K562 (cell line): ENCODE measurements around the gene KXD1. TPM values are rescaled to one million over a fixed set of nuclear protein-coding genes. Genes with fewer than 3 reads are reported as not detected.

ENCODE experiments used
- CBX3 ChIP-seq, 2 experiments: IDR thresholded peaks; 1 replicate in 1 of 2; 2 replicates in 1 of 2; pipeline ENCODE4 v1.6.1; 2012; ENCODE audit warnings: inconsistent platforms in 2 of 2, low read length in 2 of 2, borderline replicate concordance in 1 of 2, control low read depth in 1 of 2
- CBX8 ChIP-seq: fragments of 200-600 bp; sonication (generic); IDR thresholded peaks from 2 replicates; pipeline ENCODE4 v1.6.1; 2012; ENCODE audit warnings: borderline replicate concordance, mixed run types, low read depth, mild to moderate bottlenecking, moderate library complexity, mixed read lengths, low read length, control low read depth, inconsistent platforms; ENCODE audit not compliant: poor library complexity, severe bottlenecking; ENCODE audit errors: extremely low read depth
- CHCHD3 ChIP-seq: fragments of 250-450 bp; sonication (Bioruptor Pico); IDR thresholded peaks from 2 replicates; pipeline ENCODE4 v2.1.2; 2022; ENCODE audit warnings: mild to moderate bottlenecking
- CXXC5 ChIP-seq: fragments of 250-450 bp; sonication (Bioruptor Pico); IDR thresholded peaks from 2 replicates; pipeline ENCODE4 v1.8.0; 2022; ENCODE audit warnings: inconsistent platforms, mild to moderate bottlenecking, moderate library complexity
- E2F1 ChIP-seq: sonication (generic); formaldehyde crosslinking; IDR thresholded peaks from 2 replicates; pipeline ENCODE4 v1.8.1; 2023; ENCODE audit warnings: mild to moderate bottlenecking, missing genetic modification reagents, moderate library complexity
- ETV1 ChIP-seq: fragments of 450-650 bp; conservative IDR thresholded peaks from 2 replicates; pipeline ENCODE4 v1.6.1; 2016; ENCODE audit warnings: missing genetic modification characterization, control low read depth, low read depth, missing compliant biosample characterization
- FOSL1 ChIP-seq: fragments of 200-800 bp; sonication (Bioruptor generic); conservative IDR thresholded peaks from 2 replicates; pipeline ENCODE4 v1.6.1; 2016; ENCODE audit warnings: missing genetic modification characterization, missing compliant biosample characterization
- GATA2 ChIP-seq: sonication (generic); formaldehyde crosslinking; IDR thresholded peaks from 2 replicates; pipeline ENCODE4 v1.4.0; 2020; ENCODE audit warnings: mild to moderate bottlenecking, missing genetic modification reagents
- MEIS2 ChIP-seq: fragments of 450-650 bp; IDR thresholded peaks from 2 replicates; pipeline ENCODE4 v1.6.1; 2014; ENCODE audit warnings: mild to moderate bottlenecking; ENCODE audit not compliant: partially characterized antibody
- MTA1 ChIP-seq: fragments of 450-650 bp; IDR thresholded peaks from 2 replicates; pipeline ENCODE4 v1.6.1; 2017; ENCODE audit warnings: borderline replicate concordance
- NR2F6 ChIP-seq: fragments of 450-650 bp; formaldehyde crosslinking; IDR thresholded peaks from 2 replicates; pipeline ENCODE4 v1.4.0; 2020; ENCODE audit warnings: mild to moderate bottlenecking
- POLR2G ChIP-seq: fragments of 200-400 bp; formaldehyde crosslinking; IDR thresholded peaks from 2 replicates; pipeline ENCODE4 v1.6.1; 2017; ENCODE audit warnings: low read depth, mild to moderate bottlenecking, antibody characterized with exemption, low read length, moderate library complexity
- RBM15 ChIP-seq: fragments of 200-400 bp; formaldehyde crosslinking; IDR thresholded peaks from 2 replicates; pipeline ENCODE4 v1.6.1; 2018; ENCODE audit warnings: mild to moderate bottlenecking, low read length, moderate library complexity; ENCODE audit not compliant: insufficient read depth
- TAF9B ChIP-seq: fragments of 450-650 bp; IDR thresholded peaks from 2 replicates; pipeline ENCODE4 v1.6.1; 2018; ENCODE audit warnings: mild to moderate bottlenecking; ENCODE audit not compliant: partially characterized antibody
- TCF7 ChIP-seq: sonication (generic); IDR thresholded peaks from 2 replicates; pipeline ENCODE4 v1.6.1; 2016; ENCODE audit warnings: antibody characterized with exemption, borderline replicate concordance
- ZBTB8A ChIP-seq: fragments of 450-650 bp; IDR thresholded peaks from 2 replicates; pipeline ENCODE4 v1.6.1; 2018; ENCODE audit warnings: mild to moderate bottlenecking, moderate library complexity; ENCODE audit not compliant: partially characterized antibody
- ZNF224 ChIP-seq: sonication (generic); formaldehyde crosslinking; IDR thresholded peaks from 2 replicates; pipeline ENCODE4 v1.8.0; 2022; ENCODE audit warnings: mild to moderate bottlenecking, missing genetic modification reagents
- ZNF24 ChIP-seq: fragments of 450-650 bp; IDR thresholded peaks from 2 replicates; pipeline ENCODE4 v1.6.1; 2016
- polyA plus RNA-seq, 8 experiments: library from polyadenylated mRNA; depleted of rRNA in 4 of 8; stranded (reverse) in 5 of 8; unstranded in 3 of 8; fragments of >200 nt; fragmentation: Nextera tagmentation in 2 of 8; fragmentation: Illumina TruSeq in 1 of 8; extraction: Ambion mirVana in 2 of 8; extraction: Trizol in 1 of 8; gene quantifications; 2 replicates each; pipeline versions ENCODE4 v1.2.1 to v1.2.3, GENCODE V29; 2011 to 2014; ENCODE audit warnings: inconsistent platforms in 1 of 8, missing spikeins in 1 of 8
- total RNA-seq, 7 experiments: library from RNA; depleted of rRNA in 6 of 7; stranded (reverse); fragments of >200 nt in 6 of 7; fragmentation: Illumina TruSeq in 2 of 7; extraction: Trizol in 2 of 7; gene quantifications; 2 replicates each; pipeline versions ENCODE4 v1.2.1 to v1.2.3, GENCODE V29; 2011 to 2021; ENCODE audit warnings: low replicate concordance in 1 of 7
- TF ChIP-seq, protein P1 (sequence below): fragments of 250-450 bp; sonication (Bioruptor Pico); IDR thresholded peaks from 2 replicates; pipeline ENCODE4 v1.4.0; 2020; ENCODE audit warnings: mild to moderate bottlenecking

KXD1 gene
- total and polyA plus RNA-seq, 9 of the 15 experiments (the other 6 are each of a cell fraction or from before 2014, with no cell fraction given), result 21.9 to 210 (median 118) TPM

GRCh38 chr19:18557411-18558201, at the start of gene KXD1 (continued):
- TF ChIP-seq E2F1 (CRISPR knock-in tag), result peak; percentile 86
- TF ChIP-seq GATA2 (CRISPR knock-in tag), result no peak
- TF ChIP-seq ZBTB8A, result no peak
- TF ChIP-seq MTA1, result peak; percentile 93
- TF ChIP-seq MEIS2, result peak; percentile 65
- peak in 1 of 2 experiments; percentile 98; a peak in 2 of 3 replicates for TF ChIP-seq CBX3 (IDR thresholded peaks at IDR 0.05; ENCODE audit: borderline replicate concordance in 1 of 2, low read length in 2 of 2)
- peak; percentile 95 for TF ChIP-seq POLR2G
- peak; percentile 43; the same call in 1 of the 2 replicates for TF ChIP-seq ZNF24
- TF ChIP-seq NR2F6 (CRISPR knock-in tag), result no peak
- peak; percentile 46; the same call in 1 of the 2 replicates for TF ChIP-seq TCF7
- TF ChIP-seq CBX8, result no peak
- no peak for TF ChIP-seq CHCHD3 (CRISPR knock-in tag)
- no peak for TF ChIP-seq TAF9B
- TF ChIP-seq ZNF224 (CRISPR knock-in tag), result no peak
- peak; percentile 98 for TF ChIP-seq ETV1 (tag)
- TF ChIP-seq, protein P1, sequence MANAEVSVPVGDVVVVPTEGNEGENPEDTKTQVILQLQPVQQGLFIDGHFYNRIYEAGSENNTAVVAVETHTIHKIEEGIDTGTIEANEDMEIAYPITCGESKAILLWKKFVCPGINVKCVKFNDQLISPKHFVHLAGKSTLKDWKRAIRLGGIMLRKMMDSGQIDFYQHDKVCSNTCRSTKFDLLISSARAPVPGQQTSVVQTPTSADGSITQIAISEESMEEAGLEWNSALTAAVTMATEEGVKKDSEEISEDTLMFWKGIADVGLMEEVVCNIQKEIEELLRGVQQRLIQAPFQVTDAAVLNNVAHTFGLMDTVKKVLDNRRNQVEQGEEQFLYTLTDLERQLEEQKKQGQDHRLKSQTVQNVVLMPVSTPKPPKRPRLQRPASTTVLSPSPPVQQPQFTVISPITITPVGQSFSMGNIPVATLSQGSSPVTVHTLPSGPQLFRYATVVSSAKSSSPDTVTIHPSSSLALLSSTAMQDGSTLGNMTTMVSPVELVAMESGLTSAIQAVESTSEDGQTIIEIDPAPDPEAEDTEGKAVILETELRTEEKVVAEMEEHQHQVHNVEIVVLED, result peak; percentile 98
- TF ChIP-seq RBM15, result no peak
- peak; percentile 98 for TF ChIP-seq CXXC5 (CRISPR knock-in tag)
- 0 out of 2 replicates have a peak, but pooled peaks have one; percentile 27 for TF ChIP-seq FOSL1 (tag)
